Stimulated activated naive CD8-positive, alpha-beta T cell treated with anti-CD3 and anti-CD28 coated beads, Interleukin-15, amount 100 ng/mL, for 72 hours (primary cell): ENCODE measurements around the gene ALOXE3.
A peak's percentile ranks its signal among the peaks of the same experiment; 100 is the strongest.
"Not testable (repeated sequence)": the region's sequence is repeated elsewhere in the genome, so short reads cannot be mapped to it uniquely, and the experiment has no call there.

Source experiments
- ATAC-seq: fragments of 150-1000 bp; cut with Tn5 transposase; 2 replicates; pipeline ENCODE4 v1.10.0; 2021; ENCODE audit warnings: mild to moderate bottlenecking, moderate library complexity
- DNase-seq, 2 donors: peaks; one replicate each; pipeline ENCODE4 v3.0.0; 2021 to 2022
- H3K27ac Mint-ChIP-seq, 2 donors: one replicate each; pipeline ENCODE4 v1.8.0; 2022; ENCODE audit warnings: mild to moderate bottlenecking in 2 of 2, mixed read lengths in 2 of 2, moderate library complexity in 2 of 2
- H3K27me3 Mint-ChIP-seq: one replicate; pipeline ENCODE4 v1.8.0; 2022; ENCODE audit warnings: mixed read lengths
- H3K4me1 Mint-ChIP-seq: one replicate; pipeline ENCODE4 v1.8.0; 2022; ENCODE audit warnings: mild to moderate bottlenecking, mixed read lengths
- H3K4me3 Mint-ChIP-seq, 2 donors: one replicate each; pipeline ENCODE4 v1.8.0; 2022; ENCODE audit warnings: mild to moderate bottlenecking in 2 of 2, mixed read lengths in 2 of 2, moderate library complexity in 1 of 2
- H3K9me3 Mint-ChIP-seq, 2 donors: one replicate each; pipeline ENCODE4 v1.8.0; 2022; ENCODE audit warnings: mixed read lengths in 2 of 2

ALOXE3 gene

DNA sequence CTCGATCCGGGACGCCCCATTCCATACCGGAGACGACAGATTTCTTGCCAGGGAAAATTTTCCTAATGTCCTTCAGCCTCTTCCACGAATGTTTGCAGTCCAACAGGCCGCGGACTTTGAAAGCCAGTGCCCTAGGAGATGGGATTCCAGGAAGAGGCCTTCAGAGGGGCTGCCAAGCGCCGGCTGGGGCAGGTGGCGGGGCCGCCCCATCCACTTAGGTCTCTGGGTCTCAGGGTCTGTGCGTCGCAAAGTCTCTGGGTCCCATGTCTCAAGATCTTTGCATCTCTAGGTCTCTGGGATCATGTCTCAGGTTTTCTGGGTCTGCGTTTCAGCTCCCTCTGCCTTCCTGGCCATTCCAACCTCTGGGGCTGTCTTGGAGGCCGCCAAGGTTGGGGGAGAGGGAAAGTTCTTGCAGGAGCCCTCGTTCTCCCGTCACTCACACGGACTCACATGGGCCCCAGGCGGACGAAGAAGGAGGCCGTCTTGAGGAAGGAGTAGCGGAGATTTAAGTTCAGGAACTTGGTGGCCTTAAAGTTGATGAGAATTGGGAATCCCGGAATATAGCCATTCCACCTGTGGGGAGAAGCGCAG is 38.0 kb downstream of the ALOXE3 start:
- no peaks in the 10 kb centered on the region for H3K9me3 Mint-ChIP-seq
- H3K27me3 Mint-ChIP-seq: peaks cover 11% of the 10 kb centered on the region
- DNase-seq: no peak
- no peak overlapping the region for H3K27ac Mint-ChIP-seq
- H3K4me1 Mint-ChIP-seq: peaks cover 24% of the 10 kb centered on the region
- ATAC-seq: no peak
- H3K4me3 Mint-ChIP-seq: peak overlapping the region; percentile 95 to 97

DNA sequence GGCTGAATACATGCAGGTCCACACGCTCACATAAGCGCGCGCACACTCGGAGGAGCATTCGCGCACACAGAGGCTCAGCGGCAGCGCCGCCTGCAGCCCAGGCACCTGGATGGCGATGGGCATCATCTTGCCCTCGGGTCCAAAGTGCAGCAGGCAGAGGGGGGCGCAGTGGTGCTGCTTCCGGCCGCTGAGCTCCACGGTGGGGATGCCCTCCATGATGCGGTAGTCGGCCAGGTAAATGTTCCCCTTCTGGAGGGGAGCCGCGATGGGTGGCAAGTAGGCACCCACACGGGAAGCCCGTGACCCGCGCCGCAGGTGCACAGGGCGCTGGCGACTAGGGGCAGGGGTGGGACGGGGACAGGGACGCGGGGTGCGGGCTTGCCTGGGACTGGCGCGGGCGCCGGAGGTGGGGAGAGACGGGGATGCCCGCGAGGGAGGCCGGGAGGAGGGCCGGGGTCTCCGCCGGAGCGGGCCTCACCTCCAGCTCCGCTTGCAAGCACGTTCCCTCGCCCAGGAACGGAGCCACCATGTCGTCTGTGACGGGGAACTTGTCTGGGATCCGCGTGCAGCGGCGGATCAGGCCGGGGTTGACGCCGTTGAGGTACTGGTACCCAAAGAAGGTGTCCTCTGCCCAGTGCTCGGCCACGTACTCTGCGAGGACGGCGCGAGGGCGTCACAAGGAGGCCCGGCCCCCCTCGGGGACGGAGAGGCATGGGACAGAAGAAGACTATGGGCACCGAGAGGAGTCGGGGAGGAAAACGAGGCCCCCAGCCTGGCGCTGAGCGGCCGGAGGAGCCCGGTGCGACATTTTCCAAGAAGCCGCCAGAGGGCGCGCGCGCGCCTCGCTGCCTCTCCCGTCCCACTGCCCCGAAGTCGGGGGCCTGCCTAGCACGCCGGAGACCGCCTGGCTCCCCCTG is 38.8 kb downstream of the ALOXE3 start:
- H3K27ac Mint-ChIP-seq: peak overlapping the region in 1 of 2 donors; percentile 70
- H3K9me3 Mint-ChIP-seq: no peaks in the 10 kb centered on the region
- DNase-seq: peak; percentile 86 to 88
- peak overlapping the region; percentile 95 to 97 for H3K4me3 Mint-ChIP-seq
- peaks cover 18% of the 10 kb centered on the region for H3K27me3 Mint-ChIP-seq
- peaks cover 26% of the 10 kb centered on the region for H3K4me1 Mint-ChIP-seq
- peak; percentile 94 for ATAC-seq

DNA sequence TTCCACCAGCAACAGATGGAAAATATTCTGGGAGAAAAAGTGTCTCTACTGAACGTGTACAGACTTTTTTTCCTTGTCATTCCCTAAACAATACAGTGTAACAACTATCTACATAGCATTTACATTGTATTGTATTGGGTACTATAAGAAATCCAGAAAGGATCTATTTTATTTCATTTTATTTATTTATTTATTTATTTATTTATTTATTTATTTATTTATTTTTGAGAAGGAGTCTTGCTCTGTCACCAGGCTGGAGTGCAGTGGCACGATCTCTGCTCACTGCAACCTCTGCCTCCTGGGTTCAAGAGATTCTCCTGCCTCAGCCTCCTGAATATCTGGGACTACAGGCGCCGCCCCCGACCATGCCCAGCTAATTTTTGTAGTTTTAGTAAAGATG is 40.4 kb downstream of the ALOXE3 start:
- not testable (repeated sequence) for DNase-seq, H3K27ac Mint-ChIP-seq, H3K4me3 Mint-ChIP-seq, ATAC-seq, H3K9me3 Mint-ChIP-seq
- peaks cover 34% of the 10 kb centered on the region for H3K27me3 Mint-ChIP-seq
- H3K4me1 Mint-ChIP-seq: peaks cover 42% of the 10 kb centered on the region

DNA sequence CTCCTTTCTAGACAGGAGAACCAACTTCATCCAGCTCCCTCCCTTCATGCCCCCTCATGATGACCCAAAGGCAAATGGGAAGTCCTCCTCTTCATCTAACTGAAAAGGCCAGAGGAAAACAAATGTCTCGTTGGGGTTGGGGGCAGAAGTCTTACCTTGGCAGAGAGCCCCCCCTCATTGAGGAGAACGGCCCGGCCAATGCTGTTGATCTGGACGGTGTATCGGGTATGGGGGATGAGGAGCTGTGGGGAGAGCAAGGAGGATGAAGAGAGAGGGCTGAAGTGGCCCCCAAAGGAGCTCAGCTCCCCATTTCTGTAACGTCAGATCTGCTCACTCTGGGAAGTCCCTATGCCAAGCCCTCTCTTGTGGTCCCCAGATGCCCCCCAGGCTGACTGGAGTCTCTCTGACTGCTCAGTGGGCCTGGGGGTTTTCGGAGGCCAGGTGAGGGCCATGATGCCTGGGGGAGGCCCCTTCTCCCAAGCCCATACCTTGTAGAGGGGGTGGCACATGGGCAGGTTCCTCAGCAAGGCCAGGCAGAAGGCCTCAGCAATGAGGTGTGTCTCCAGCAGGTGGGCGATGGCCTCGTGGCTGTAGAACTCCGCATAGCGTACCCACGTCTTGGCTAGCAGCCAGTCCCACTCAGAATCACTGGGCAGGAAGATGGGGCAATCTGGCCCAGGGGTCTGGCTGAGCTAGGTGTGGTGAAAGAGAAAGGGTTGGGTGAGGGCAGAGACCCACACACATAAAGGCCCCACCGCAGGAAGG is 41.6 kb downstream of the ALOXE3 start:
- Mint-ChIP-seq H3K4me3 (no peak overlapping the region), H3K9me3 (no peaks in the 10 kb centered on the region), H3K4me1 (peaks cover 54% of the 10 kb centered on the region), H3K27me3 (peaks cover 47% of the 10 kb centered on the region), H3K27ac (no peak overlapping the region)
- ATAC-seq (no peak), DNase-seq (no peak)

DNA sequence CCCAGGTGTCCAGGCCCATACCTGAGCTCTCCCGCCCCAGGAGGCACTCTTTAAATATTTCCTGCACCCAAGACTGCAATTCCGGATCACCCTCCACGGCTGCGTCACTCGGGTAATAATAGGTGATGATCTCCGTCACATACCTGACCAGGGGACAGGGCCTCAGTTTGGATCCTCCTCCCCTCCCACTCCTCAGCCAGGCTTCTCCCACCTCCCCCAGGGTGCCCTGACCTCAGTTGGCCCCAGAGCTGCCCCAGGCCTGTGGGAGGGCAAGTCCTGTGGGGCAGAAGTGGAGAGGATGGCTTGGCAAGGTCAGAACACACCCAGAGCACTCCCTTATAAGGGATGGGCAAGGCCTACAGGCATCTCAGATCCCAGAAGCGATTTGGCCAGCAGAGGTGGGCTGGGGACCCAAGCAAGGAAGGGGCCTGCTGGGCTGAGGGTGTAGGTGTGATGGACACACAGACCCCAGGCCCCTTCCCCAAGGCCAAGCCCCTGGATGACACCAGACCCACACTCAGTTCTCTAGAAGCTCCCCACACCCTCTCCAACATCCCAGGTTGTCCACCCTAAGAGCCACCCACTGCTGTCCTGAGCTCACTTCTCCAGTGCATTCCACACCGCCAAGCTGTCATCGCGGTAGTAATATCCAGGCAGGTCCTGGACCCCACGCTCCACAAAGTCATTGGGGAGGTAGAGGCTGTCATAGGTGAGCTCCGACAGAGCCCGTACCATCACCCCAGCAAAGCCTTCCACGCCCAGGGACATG is 42.6 kb downstream of the ALOXE3 start:
- H3K27ac Mint-ChIP-seq: peak overlapping the region in 1 of 2 donors; percentile 75
- DNase-seq (no peak), ATAC-seq (no peak)
- no peaks in the 10 kb centered on the region for H3K9me3 Mint-ChIP-seq
- peaks cover 49% of the 10 kb centered on the region for H3K4me1 Mint-ChIP-seq
- H3K27me3 Mint-ChIP-seq: peaks cover 56% of the 10 kb centered on the region
- H3K4me3 Mint-ChIP-seq: no peak overlapping the region

DNA sequence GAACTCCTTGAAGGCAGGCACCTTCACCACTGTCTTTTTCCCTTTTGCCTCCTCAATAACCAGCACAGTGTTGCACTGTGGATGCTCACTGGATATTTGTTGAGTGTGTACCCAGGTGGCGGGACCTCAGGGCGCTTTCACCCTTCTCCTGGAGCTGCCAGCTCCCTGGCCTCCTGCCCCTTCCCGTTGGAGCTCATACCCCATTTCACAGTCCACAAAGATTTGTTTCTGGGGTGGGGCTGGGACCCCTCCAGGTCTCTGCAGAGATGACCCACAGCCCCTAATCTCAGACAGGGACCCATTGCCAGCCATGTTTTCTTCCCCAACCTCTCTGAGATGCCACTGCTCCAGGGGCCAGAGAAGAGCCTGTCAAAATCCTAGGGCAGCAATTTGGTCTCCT is 43.2 kb downstream of the ALOXE3 start:
- Mint-ChIP-seq H3K27ac (no peak overlapping the region), H3K9me3 (no peaks in the 10 kb centered on the region), H3K27me3 (peaks cover 63% of the 10 kb centered on the region), H3K4me1 (peaks cover 42% of the 10 kb centered on the region), H3K4me3 (no peak overlapping the region)
- no peak for DNase-seq
- ATAC-seq: no peak

DNA sequence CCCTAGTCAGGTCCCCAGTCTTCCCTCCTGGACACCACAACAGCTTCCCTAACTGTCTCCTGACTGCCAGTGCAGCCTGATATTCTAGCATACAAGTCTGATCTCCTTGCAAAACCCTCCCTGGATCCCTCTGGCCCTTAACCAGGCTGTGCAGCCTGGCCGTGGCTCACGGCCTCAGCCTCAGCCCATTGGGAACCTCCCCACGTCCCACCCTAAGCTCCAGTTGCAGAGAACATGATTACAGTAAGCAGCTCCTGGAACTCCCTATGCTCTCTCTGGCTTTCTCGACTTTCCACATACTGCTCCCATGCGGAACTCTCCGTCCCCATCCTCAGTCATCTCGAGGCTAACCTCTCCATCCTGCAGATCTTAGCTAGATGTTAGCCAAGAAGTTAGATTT is 43.8 kb downstream of the ALOXE3 start:
- H3K27ac Mint-ChIP-seq: no peak overlapping the region
- H3K4me1 Mint-ChIP-seq: peaks cover 38% of the 10 kb centered on the region
- DNase-seq (no peak), ATAC-seq (no peak)
- H3K4me3 Mint-ChIP-seq: peak overlapping the region in 1 of 2 donors; percentile 74
- H3K9me3 Mint-ChIP-seq: no peaks in the 10 kb centered on the region
- H3K27me3 Mint-ChIP-seq: peaks cover 63% of the 10 kb centered on the region

DNA sequence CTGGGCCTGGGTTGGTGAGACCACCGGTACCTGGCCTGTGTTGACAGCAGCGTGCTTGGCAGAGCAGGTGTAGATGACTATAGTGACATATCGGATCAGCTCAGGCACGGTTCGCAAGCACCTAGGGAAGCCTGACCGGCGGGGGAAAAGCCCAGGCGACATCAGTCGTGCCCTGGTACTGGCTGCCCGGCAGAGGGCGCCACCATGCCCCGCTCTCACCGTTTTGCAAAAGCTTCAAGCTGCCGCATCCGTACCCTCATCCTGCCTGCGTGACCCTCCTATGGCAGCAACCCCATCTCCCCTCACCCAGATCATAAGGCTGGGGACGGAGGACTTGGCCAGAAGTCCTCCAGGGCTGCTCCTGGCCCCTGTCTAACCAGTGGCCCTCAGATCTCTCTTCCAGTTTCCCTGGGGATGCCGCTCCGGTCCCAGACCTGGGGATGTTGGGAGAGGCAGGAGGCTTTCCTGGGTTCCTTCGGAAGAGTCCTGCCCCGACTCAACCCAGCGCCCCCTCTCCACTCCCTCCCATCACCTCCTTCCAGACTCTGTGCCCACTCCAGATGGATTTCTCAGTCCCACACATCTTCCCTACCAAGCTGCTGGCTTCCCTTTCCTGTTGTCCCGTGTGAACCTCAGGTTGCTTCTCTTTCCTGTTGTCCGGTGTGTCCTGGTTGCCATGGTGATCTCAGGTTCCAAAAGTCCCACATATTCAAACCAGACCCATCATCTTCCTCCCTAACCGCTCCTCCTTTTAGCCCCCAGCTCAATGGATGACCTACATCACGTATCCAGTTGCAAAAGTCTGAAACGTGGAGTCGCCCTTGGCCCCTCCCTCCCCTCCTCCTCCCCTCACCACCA is 44.5 kb downstream of the ALOXE3 start:
- ATAC-seq: peak; percentile 89
- H3K27me3 Mint-ChIP-seq: peaks cover 69% of the 10 kb centered on the region
- peak overlapping the region; percentile 21 to 57 for H3K27ac Mint-ChIP-seq
- peak overlapping the region; percentile 74 to 83 for H3K4me3 Mint-ChIP-seq
- peaks cover 38% of the 10 kb centered on the region for H3K4me1 Mint-ChIP-seq
- H3K9me3 Mint-ChIP-seq: no peaks in the 10 kb centered on the region
- DNase-seq: peak; percentile 81 to 84

DNA sequence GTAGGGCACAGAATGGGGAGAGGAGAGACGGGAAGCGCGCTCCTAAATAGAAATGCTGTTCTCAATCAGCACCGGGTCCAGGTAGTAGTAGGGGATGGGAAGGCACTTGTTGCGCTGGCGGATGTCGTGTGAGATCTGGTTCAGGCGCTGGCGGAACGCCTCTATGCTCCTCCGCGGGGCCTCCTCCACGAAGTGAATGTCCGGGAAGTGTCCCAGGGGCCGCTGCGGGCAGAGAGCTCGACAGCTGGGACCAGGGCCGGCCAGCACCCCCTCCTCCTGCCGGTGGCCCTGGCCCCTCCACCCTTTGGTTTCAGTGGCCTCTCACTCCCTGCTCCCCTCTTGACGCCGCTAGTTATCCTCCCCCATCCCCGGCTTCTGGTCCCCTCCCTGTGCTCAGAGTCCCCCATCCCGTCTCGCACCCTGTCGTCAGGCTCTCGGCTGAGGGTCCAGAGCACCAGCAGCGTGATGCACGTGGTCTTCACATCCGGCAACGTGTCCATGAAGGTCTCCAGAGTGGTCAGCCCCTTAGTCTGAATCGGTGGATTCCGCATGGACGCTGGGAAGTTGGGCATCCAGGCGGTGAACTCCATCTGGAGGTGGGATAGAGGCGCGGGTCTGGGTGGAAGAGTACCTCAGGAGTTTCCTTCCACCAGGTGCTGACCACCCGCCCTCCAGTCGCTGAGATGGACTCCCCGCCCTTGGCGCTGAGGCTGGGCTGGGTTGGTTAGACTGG is 45.4 kb downstream of the ALOXE3 start:
- Mint-ChIP-seq H3K4me1 (peaks cover 38% of the 10 kb centered on the region), H3K4me3 (peak overlapping the region; percentile 74 to 83), H3K27ac (peak overlapping the region in 1 of 2 donors; percentile 48), H3K27me3 (peaks cover 76% of the 10 kb centered on the region), H3K9me3 (no peaks in the 10 kb centered on the region)
- ATAC-seq: peak; percentile 47
- DNase-seq: peak; percentile 30 to 32

DNA sequence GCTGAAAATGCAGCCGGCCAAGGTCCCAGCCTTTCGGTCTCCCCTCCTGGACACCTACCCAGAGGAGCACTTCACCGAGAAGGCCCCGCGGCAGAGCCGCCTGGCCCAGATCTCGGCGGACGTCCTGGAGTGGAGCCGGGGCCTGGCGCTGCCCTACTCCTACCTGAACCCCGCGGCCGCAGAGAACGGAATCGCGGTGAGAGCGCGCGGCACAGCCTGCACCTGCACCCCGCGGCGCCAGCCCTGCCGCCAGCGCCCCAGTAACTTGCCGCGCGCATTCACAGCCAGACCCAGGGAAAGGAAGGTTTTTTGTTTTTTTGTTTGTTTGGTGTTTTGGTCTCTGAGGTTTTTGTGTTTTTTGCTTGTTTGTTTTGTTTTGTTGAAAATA is 46.0 kb downstream of the ALOXE3 start:
- no peaks in the 10 kb centered on the region for H3K9me3 Mint-ChIP-seq
- DNase-seq: no peak
- ATAC-seq: peak; percentile 13
- H3K4me3 Mint-ChIP-seq: peak overlapping the region; percentile 70 to 74
- H3K27me3 Mint-ChIP-seq: peaks cover 76% of the 10 kb centered on the region
- H3K4me1 Mint-ChIP-seq: peaks cover 38% of the 10 kb centered on the region
- peak overlapping the region in 1 of 2 donors; percentile 4 for H3K27ac Mint-ChIP-seq

DNA sequence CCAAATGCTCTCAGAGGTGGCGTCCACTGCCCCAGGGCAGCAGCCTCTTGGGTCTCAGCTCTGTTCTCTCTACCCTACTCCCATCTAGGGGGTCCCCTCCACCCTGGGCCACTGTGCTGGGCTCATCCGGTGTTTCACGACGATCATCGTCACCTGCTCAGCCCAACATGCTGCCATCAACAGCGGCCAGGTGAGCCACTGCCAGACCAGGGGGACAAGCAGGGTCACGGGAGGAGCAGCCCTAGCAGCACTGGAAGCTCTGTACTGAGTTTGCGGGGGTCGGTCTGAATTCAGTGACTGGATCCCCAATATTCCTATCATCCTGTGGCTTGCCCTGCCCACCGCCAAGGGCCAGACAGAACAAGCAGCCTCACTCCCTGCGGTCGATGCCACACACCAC is 46.8 kb downstream of the ALOXE3 start:
- Mint-ChIP-seq H3K27ac (no peak overlapping the region), H3K4me3 (no peak overlapping the region), H3K9me3 (no peaks in the 10 kb centered on the region), H3K4me1 (peaks cover 33% of the 10 kb centered on the region), H3K27me3 (peaks cover 76% of the 10 kb centered on the region)
- DNase-seq (no peak), ATAC-seq (no peak)

DNA sequence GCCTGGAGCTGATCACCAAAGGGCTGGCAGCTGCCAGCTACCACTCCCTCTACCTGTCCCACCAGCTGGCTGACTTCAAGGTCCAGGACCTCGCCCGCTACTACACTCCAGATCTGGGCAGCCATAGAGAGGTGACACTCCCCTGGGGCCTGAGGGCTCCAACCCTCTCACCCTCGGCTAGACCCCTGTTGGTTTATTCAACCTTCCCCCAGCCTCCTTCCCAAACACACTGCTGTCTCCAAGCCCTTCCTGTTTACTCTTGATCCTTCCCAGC is 48.8 kb downstream of the ALOXE3 start:
- peaks cover 67% of the 10 kb centered on the region for H3K27me3 Mint-ChIP-seq
- ATAC-seq: no peak
- H3K9me3 Mint-ChIP-seq: no peaks in the 10 kb centered on the region

DNA sequence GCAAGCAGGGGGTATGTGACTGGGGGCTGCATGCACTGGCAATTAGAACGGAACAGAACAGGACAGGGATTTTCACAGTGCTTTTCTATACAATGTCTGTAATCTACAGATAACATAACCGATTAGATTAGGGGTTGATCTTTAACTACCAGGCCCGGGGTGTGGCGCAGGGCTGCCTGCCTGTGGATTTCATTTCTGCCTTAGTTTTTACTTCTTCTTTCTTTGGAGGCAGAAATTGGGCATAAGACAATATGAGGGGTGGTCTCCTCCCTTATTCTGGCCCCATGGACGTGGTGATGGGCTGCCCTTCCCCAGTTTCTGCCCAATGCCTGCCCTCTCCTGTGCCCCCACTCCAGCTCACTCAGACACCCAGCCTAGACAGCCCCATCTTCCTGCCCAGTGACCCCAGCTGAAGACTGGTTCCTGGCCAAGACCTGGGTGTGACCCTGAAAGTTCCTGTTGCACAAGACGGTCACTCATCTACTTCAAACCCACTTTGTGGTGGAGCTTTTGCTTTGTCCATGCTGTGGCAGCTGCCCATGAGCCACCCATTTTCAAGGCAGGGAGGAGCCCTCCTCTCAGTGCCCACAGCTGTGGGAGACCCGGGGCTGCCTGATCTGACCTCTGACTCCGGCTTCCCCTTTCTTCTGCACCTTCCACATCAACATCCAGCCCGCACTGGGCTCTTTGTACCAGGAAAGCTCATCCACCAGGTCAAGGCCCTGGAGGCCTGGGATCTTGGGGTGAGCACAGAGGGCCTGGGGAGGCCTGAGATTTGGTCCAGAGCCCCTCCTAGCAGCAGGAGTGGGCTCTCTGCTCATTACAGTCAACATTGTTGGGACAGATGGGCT is 49.4 kb downstream of the ALOXE3 start:
- H3K4me1 Mint-ChIP-seq: peaks cover 22% of the 10 kb centered on the region
- H3K9me3 Mint-ChIP-seq: no peaks in the 10 kb centered on the region
- H3K4me3 Mint-ChIP-seq: no peak overlapping the region
- ATAC-seq (no peak), DNase-seq (no peak)
- H3K27ac Mint-ChIP-seq: no peak overlapping the region
- peaks cover 67% of the 10 kb centered on the region for H3K27me3 Mint-ChIP-seq

More for the DNA sequence above, 48.8 kb downstream of the ALOXE3 start:
- DNase-seq: no peak
- Mint-ChIP-seq H3K4me1 (peaks cover 28% of the 10 kb centered on the region), H3K27ac (no peak overlapping the region), H3K4me3 (no peak overlapping the region)
